Measurements from ENCODE around the gene PRORP. TPM values are rescaled to one million over a fixed set of nuclear protein-coding genes. Genes with fewer than 3 reads are reported as not detected.

PRORP gene
- total and polyA plus RNA-seq, 9 of the 15 experiments (the other 6 are each of a cell fraction or from before 2014, with no cell fraction given), result 21.9 to 48.7 (median 36.5) TPM

DNA sequence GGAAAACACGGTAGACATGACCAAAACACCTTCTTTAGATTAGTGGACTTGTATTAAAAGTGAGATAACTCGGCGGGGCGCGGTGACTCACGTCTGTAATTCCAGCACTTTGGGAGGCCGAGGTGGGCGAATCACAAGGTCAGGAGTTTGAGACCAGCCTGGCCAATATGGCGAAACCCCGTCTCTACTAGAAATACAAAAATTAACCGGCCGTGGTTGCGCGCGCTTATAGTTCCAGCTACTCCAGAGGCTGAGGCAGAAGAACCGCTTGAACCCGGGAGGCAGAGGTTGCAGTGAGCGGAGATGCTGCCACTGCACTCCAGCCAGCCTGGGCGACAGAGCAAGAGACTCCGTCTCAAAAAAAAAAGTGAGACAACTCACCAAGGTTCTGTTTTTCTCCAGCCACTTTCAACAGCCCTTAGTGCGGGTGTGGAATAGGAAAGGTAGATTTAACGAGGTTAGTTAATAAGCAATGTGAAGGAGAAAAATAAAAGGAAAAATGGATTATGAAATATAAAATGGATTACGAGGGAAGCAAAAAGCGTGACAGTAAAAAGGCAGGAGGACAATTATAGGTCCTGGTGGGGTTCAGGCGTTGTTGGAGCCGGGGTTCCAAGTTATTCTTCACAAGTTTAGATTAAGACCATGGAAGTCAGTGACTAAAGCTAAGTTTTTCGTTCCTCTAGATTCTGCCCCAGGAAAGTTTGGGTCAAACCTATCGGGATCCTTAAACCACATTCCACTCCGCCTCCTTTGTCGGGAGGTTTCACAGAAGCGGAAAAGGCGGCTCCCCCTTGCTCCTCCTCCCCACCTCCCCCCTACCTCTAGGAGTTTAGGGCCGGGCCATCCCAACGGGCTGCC, 1.1 kb upstream of the PRORP start (continued):
- TF ChIP-seq RBM15 (IDR thresholded peaks at IDR 0.05; ENCODE audit: insufficient read depth, low read length) (no peak), MAFF (IDR thresholded peaks at IDR 0.05; ENCODE audit: low read length) (no peak), ZSCAN29 (IDR thresholded peaks at IDR 0.05) (no peak), RBM17 (IDR thresholded peaks at IDR 0.05; ENCODE audit: borderline replicate concordance, low read depth, low read length) (no peak), TAF7 (tag; IDR thresholded peaks at IDR 0.05) (no peak), ZNF12 (CRISPR knock-in tag; IDR thresholded peaks at IDR 0.05) (no peak), STAT5A (IDR thresholded peaks at IDR 0.05; ENCODE audit: borderline replicate concordance, low read length) (no peak), ZBTB1 (CRISPR knock-in tag; IDR thresholded peaks at IDR 0.05; ENCODE audit: borderline replicate concordance, low read depth) (no peak), ZNF766 (CRISPR knock-in tag; conservative IDR thresholded peaks at IDR 0.05) (0 out of 2 replicates have a peak, but pooled peaks have one; percentile 31), VEZF1 (CRISPR knock-in tag; IDR thresholded peaks at IDR 0.05) (peak; percentile 94), TCFL5 (CRISPR knock-in tag; conservative IDR thresholded peaks at IDR 0.05) (no peak), KDM2B (CRISPR knock-in tag; IDR thresholded peaks at IDR 0.05) (no peak), BHLHE40 (IDR thresholded peaks at IDR 0.05; ENCODE audit: low read length) (no peak), ZNF584 (CRISPR knock-in tag; IDR thresholded peaks at IDR 0.05; ENCODE audit: low read depth) (no peak), NFXL1 (CRISPR knock-in tag; IDR thresholded peaks at IDR 0.05) (no peak), SMARCC2 (IDR thresholded peaks at IDR 0.05; ENCODE audit: low read depth) (no peak), RBM14 (IDR thresholded peaks at IDR 0.05; ENCODE audit: borderline replicate concordance, insufficient read depth, low read depth, low read length) (no peak), BACH1 (tag; IDR thresholded peaks at IDR 0.05) (no peak), KDM4B (IDR thresholded peaks at IDR 0.05; ENCODE audit: borderline replicate concordance in 2 of 2, low read depth in 1 of 2) (no peak), SAP30 (IDR thresholded peaks at IDR 0.05; ENCODE audit: borderline replicate concordance, insufficient read depth, low read depth, low read length, poor library complexity, severe bottlenecking) (peak; percentile 18), MYNN (IDR thresholded peaks at IDR 0.05) (no peak), MYNN (CRISPR knock-in tag; IDR thresholded peaks at IDR 0.05) (no peak), JUND (IDR thresholded peaks at IDR 0.05; ENCODE audit: borderline replicate concordance, low read depth, low read length) (0 out of 2 replicates have a peak, but pooled peaks have one; percentile 16), JUND (tag; IDR thresholded peaks at IDR 0.05; ENCODE audit: borderline replicate concordance, low read depth, low read length) (no peak), GABPB2 (CRISPR knock-in tag; conservative IDR thresholded peaks at IDR 0.05) (no peak), ATF3 (IDR thresholded peaks at IDR 0.05) (peak; percentile 48), ATF3 (CRISPR knock-in tag; conservative IDR thresholded peaks at IDR 0.05) (no peak), ZNF175 (CRISPR knock-in tag; IDR thresholded peaks at IDR 0.05; ENCODE audit: low read depth) (no peak)
